HG03039 (cell line): Measurements from ENCODE around the gene PTGIR.
A peak's percentile ranks its signal among the peaks of the same experiment; 100 is the strongest.
"Not testable (repeated sequence)": the region's sequence is repeated elsewhere in the genome, so short reads cannot be mapped to it uniquely, and the experiment has no call there.

ENCODE experiments used
- ATAC-seq: cut with Tn5 transposase; IDR thresholded peaks from one replicate; pipeline ENCODE4 v1.9.1; 2021; ENCODE audit warnings: mild to moderate bottlenecking, moderate library complexity; ENCODE audit not compliant: unreplicated experiment

PTGIR gene

DNA sequence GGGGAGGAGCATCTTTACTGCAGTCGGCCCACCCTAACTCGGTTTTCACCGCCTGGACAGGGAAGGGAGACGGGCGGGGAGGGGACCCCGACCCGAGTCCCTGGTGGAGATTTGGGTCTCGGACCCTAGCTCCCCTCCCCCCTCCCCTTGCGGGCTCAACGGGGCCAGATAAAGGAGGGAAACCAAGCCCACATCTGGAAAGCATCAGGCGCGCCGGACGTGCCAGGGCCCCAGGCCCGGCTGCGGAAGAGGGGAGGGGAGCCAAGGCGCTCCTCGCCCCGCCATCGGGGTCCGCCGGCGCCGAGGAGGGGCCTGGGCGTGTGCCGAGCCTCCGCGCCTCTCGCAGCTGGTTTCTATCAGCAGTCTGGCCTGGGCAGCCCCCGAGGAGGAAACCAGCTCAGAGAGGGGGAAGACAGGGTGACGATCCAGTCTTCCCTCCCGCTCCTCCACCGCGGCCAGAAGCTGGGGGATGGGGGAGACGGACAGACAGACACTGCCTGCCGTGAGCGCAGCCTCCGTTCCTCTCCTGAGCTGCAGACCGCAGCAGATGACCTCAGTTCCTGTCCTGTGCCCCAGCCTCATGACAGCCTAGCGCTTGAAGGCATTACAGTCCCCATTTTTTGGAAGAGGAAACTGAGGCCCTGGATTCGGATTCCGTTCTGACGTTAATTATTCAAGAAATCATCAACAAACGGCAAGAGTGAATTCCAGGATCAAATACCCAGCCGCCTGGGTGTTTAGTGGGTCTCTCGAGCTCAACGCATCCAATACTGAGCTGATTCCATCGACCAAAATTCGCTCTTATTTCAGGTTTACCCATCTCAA, 14.7 kb upstream of the PTGIR start:
- ATAC-seq: no peak

DNA sequence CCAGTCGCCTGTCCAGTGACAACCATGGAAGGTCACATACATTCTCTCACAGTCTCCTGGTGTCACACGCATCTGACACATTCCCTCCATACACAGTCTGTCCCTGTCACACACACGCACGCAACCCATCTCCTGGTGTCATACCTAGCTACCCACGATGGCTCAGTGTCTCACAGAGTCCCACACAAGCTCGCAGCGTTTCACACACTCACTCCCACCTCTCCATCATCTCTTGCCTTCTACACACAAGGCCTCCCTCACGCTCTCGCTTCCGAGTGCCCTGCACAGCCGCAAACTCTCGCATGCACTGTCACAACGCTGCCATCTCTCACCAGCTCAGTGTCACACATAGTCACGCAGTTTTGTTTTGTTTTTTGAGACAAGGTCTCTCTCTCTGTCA, 12.3 kb upstream of the PTGIR start:
- no peak for ATAC-seq

DNA sequence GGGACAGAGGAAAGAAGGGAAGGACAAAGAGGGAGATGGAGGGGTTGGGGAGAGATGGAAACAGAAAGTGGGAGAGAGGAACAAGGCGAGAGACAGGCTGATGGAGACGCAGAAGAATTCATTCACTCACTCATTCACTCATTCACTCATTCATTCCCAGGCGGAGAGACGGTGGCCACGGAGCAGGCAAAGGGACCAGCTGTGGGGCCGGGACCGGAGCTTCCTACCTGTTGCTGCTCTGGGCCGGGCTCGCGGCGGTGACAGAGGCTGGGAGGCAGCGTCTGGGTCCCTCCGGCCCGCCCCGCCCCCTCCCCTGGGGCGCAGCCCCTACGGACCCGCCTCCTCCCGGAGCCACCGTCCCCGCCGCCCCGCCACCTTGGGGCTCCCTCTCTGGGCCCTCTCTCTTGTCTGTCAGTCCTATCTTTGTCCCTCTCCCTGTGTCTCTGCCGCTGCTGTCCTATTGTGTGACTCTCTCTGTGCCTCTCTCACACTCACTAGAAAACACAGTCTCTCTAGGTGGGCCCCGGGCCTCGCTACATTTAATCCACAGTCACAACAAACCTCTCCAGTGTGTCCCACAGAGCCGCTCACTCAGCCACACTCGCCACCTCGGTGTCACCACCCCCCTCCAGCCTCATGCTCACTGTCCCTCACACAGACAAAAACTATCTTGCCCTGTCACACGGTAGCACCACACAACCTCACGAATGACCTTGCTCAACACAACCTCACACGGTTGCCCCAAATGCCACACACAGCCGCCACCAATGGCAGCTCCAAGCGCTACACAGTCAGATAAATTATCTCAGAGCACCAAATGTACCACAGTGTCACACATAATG, 11.3 kb upstream of the PTGIR start, which contains the start of gene GNG8:
GNG8 (minus strand) TSS at position 283 of the 842 bp plus-strand sequence. CDS start 1,520 bp downstream, outside the sequence.
- ATAC-seq: no peak

DNA sequence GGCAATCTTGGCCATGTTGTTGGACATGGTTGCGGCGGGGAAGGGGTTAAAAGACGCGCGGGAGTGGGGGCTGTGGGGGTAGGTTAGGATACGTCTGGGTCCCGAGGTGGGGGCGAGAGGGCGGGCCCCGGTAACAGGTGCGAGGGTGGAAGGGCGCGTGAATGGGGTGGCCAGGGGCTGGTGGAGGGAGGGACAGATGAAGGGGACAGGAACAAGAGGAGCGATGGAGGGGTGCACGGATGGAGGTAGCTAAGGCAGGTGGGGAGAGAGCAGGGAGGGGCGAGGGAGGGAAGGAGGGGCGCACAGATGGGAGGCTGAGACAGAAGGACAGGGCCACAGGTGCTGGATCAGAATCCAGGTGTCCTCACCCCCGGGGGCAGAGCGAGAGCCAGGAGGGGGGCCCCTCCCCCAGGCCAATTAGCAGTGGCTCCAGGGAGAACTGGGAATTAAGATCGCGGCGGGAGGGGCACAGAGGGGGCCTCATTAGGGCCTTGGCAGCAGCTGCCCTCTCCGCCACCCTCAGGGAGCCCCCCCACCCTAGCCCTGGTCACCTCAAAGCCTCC, 9.8 kb upstream of the PTGIR start:
- ATAC-seq: no peak

DNA sequence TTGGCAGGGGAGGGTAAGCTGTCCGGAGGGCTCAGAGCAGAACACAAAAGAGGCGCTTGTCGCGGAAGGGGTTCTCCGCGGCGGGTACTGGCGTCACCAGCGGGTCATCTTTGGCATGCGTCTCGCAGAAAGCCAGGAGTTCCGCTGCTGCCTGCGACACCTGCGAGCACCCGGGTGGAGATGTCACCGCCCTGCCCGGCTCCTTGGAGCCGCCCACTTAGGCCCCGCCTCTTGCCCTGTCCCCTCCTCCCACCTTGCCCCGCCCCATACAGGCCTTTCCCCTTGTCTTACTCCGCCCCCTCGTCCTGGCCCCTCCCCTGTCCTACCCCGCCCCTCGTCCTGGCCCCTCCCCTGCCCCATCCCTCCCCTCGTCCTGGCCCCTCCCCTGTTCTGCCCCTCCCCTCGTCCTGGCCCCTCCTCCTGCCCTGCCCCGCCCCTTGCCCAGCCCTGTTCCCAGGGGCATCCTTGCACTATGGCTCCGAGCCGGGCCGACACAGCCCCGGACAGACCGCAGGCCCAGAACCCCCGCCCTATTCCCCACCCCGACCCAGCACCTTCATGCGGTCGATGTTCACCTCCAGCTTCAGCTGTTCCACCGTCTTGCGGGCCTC, 9.3 kb upstream of the PTGIR start:
- ATAC-seq: peak; percentile 51

DNA sequence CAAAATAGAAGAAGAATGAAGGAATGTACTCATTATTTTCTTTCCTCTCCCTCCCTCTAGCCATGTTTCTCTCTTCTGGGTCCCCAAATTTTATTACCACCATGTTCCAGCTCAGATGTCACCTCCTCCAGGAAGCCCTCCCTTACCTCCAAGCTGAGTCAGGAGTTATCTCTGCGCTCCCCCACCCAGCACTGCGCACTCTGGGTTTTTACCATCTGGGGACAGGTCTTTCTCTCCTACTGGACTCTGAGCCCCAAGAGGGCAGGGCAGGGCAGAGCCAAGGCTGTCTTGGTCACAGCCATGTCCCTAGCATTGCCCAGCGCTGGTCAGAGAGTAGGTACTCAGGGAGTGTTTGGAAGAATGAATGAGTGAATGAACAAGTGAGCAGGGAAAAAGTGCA, 8.2 kb upstream of the PTGIR start:
- no peak for ATAC-seq

DNA sequence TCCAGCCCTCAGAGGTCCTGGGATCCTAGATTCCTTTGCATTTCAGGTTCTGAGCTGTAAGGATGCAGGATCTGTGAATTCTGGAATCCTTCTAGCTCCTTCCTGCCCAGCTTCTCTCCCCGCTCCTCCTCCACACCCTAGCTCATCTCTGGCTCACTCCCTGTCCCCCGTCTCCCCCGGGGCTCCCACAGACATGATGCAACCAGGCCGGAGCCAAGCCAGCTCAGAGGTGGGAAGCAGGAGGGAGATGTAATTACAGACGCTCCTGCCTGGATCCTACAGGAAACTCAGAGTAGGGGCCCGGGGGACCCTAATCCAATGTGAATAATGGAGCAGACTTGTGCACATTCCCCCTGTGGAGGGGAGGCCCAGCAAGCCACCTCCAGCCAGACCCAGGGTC, 6.6 kb upstream of the PTGIR start:
- ATAC-seq: no peak

DNA sequence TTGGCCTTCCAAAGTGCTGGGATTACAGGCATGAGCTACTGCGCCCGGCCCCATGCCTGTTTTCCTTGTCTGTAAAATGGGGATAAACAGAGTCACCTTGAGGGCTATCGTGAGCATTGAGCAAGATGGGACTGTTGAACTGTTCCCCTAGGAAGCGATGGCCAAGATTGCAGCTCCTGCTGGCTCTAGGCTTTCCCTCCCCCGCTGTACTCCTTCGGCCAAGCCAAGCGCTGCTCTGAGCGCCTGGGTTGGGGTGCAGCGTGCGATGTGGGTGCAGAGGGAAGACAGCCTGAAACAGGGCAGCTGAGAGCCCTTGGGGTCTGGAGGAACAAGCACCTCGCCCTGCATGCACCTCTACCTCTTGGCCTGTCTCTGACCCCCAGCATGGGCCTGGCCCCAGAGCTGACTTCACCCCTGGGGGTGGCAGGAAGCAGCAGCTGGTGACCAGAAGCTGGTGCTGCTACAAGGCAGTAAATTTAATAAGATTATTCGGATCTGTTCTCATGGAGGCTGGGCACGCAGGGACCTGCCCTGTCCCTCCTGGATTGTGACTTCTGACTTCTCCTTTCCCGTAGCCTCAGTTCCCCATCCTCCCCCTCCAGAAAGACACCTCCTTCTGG, 5.8 kb upstream of the PTGIR start:
- no peak for ATAC-seq

DNA sequence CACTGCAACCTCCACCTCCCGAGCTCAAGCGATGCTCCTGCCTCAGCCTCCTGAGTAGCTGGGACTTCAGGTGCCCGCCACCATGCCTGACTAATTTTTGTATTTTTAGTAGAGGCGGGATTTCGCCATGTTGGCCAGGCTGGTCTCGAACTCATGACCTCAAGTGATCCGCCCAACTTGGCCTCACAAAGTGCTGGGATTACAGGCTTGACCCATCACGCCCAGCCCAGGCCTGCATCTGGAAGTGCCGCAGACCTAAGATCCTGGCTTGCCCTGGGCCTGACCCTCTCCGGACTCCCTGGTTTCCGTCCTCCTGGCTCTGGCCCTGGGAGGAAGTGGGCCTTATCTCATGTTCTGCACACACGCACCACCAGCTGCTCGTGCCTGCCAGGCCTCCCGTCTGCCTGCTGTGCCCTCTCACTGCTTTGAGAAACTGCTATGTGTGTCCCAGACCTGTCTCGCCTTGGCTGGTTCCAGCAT, 4.7 kb upstream of the PTGIR start:
- no peak for ATAC-seq

DNA sequence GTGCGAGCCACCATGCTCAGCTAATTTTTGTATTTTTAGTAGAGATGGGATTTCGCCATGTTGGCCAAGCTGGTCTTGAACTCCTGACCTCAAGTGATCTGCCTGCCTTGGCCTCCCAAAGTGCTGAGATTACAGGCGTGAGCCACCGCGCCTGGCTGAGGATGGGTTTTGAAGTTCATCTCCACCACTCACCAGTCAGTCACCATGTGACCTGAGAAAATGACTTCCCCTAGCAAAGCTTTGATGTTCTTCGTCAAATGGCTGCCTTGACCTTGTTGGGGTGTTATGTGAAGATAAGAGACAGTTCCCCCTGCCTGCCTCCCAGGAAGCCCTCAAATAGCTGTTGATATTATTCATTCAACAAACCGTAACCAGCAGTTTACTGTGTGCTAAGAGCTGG, 4.1 kb upstream of the PTGIR start:
- ATAC-seq: not testable (repeated sequence)

DNA sequence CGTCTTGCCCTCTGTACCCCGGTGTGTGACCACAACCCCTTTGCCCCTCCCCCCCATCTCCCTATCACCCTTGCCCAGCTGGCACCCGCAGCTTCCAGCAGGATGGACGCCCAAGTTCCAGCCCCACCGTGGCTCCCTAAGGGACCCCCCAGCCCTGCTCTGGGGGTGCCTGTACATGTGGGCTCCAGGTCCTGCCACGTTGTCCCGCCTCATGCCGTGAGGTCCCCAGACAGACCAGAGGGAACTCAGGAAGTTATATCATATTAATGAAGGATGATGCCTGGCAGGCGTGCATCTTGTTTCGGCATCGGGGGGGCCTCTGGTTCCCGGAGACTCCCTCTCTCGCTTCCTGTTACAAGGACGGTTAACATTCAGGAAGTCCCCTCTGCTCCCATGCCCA, 1.6 kb upstream of the PTGIR start:
- ATAC-seq: no peak

DNA sequence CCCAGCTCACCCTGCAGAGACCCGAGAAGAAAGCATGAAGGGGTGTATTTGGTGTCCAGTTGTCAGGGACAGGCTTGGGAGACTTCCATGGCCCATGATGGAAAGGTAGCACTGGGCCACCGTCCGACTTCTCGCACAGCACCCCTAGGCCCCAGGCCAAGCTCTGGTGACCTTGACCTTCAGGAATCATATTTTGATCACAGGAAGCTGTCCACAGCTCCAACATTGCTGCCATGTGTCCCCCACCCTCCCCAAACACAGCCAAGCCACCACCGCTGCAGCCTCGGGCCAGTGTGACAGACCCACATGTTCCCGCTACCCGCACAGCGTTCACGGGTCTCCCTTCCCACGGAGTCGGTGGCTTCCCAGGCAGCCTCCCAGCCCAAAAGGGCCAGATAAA, 842 bp upstream of the PTGIR start:
- ATAC-seq: no peak

DNA sequence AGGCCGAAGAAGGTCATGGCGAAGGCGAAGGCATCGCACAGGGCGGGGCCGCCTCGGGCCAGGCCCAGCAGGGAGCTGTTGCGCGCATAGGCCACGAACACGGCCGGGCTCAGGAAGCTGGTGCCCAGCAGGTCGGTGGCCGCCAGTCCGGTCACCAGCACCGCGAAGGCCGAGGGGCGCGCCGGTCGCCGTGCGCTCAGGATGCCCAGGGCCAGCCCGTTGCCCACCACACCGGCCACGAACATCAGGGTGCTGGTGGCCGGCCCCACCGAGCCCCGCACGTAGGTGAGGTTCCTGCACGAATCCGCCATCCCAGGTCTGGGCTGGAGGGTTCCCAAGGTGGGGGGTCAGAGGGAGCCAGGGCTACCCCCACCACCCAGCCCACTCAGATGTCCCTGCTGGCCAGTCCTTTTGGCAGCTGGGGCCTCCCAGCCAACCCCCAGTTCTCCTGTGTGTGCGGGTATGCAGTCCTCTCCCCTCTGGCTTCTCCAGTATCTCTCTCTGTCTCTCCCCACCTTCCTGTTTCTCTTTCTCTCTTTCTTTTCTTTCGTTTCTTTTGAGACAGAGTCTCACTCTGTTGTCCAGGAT, 880 bp downstream of the PTGIR start:
- ATAC-seq: no peak

DNA sequence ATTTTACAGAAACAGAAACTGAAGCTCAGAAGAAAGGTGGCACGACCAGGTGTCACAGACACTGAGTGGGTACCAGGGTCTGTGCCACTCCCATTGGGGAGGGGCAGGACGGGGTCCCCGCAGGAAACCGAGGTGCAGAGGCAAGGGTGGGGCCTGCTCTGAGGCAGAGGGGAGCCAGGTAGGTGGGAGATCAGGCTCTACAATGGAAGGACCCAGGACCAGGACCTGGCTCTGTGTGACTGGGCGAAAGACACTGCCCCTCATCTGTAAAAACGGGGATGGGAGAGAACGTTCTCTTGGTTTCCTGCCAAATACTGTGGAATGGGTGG, 2.8 kb downstream of the PTGIR start:
- no peak for ATAC-seq

DNA sequence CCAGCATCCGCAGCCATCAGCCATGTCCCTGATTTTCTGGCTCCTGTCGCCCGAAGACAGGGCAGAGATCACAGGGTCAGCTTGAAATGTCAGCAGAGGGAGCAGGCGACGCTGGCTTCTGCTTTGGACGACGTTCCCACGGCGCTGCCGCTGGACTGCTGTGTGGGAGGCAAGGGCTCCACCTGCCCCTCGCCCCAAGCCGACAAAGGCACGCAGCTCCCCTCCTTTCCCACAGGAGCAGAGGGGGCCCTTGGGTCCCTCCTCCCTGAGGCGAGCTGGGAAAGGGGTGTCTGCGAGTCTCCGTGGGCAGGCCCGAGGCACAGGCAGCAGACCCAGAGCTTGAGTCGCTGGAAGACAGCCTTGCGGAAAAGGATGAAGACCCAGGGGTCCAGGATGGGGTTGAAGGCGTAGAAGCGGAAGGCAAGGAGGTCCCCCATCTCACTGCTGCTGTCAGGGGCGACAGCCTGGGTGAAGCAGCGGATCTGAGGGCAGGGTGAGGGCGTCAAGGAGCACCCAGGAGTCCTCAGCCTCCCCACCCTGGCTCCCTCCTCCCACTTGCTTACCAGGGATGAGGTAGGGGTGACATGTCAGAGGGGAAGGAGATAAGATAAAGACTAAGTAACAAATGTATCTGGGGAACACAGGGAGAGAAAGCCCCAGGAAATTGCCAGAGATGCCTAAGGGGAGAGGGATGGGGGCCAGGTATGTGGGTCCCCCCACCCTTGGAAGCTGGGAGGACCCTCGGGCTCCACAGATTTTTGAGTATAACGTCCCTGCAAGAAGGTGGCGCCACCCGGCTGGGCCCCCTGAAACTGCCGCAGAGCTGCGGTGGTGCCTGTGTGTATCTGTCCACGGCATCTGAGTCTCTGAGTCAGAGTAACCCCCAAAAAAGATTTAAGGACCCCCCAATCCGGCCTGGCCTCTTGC, 3.4 kb downstream of the PTGIR start:
- ATAC-seq: no peak

DNA sequence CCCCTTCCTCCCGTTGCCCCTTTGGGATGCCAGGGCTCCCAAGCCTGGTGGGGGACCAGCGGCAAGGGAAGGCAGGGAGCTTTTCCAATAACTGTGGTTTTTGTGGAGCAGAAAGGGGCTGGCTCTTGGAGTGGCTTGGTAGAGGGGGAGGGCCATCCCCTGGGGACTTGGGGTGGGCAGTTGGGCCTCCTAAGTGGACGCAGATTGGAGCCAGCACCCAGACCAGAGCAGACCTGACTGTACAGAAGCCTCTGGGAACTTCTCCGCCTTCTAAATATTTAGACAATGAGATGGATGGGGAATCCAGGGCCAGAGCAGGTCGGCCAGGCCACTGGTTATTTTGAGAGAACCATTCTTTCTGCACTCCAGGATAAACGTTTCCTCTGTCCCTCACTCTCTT, 4.2 kb downstream of the PTGIR start:
- ATAC-seq: no peak

DNA sequence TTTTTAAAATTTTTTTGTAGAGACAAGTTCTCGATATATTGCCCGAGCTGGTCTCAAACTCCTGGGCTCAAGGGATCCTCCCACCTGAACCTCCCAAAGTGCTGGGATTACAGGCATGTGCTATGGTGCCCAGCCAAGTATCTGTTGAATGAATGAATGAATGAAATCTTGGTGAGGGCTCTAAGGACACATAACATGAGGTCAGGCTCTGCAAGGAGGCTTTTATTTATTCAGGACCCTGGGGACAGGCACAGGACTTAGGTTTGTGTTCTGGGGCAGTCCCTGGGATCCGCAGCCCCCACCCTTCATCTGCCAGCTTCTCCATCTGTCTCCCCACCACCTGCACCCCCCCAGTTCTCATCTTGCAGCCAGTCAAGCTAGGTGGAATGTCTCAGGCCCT, 4.6 kb downstream of the PTGIR start:
- ATAC-seq: no peak

DNA sequence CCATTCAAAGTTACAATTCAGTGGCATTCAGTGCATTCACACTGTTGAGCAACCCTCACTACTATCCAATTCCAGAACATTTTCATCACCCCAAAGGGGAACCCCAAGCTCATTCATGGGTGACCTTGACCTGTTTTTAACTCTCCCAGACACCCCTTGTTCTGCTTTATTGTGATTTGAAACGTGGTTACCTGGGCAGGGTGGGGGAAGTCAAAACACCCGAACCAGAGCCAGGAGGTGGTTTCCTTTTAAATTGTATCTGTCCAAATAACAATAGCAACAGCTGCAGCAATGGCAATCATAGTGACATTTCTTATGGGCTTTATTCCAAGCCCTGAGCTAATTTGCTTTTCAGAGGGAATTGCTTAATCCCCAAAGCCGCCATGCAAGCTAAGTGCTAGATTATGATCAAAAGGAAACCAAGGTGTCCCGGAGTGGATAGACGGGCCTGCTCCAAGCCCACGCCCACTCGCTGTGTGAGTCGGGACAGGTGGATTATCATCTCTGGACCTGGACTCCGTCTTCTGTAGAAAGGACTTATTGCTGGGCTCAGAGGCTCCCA, 6.1 kb downstream of the PTGIR start:
- ATAC-seq: no peak

DNA sequence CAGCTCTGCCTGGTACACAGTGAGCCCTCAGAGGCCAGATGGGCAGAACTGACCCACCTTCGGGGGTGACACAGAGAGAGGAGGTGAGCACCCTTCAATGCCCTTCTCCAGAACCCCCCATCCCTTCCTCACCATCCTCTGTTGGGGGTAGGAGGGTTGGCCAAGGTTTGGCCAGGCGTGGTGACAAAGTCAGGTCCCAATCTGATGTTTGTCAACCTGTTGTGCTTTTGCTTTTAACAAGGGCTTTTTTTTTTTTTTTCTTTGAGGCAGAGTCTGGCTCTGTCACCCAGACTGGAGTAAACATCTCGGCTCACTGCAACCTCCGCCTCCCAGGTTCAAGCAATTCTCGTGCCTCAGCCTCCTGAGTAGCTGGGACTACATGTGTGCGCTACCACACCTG, 7.3 kb downstream of the PTGIR start:
- no peak for ATAC-seq
